Tibial artery (tissue), 4 donors: ENCODE data around the gene THSD4.

Source experiments
- DNase-seq, 2 donors: peaks; one replicate each; pipeline ENCODE4 v3.0.0-alpha.2; 2019
- H3K27ac ChIP-seq, 2 donors: fragments of 200-600 bp; sonication (generic) in 1 of 2; 1 replicate in 1 of 2; 2 replicates in 1 of 2; pipeline ENCODE4 v1.5.1; 2018 to 2019; ENCODE audit warnings: mild to moderate bottlenecking in 1 of 2
- H3K27me3 ChIP-seq, 2 donors: fragments of 200-600 bp; sonication (generic) in 1 of 2; one replicate each; pipeline versions ENCODE4 v1.5.1 to v1.6.0; 2016 to 2019
- H3K36me3 ChIP-seq, 3 donors: fragments of 200-600 bp; sonication (generic) in 2 of 3; one replicate each; pipeline ENCODE4 v1.5.1; 2016 to 2019; ENCODE audit warnings: mild to moderate bottlenecking in 2 of 3
- H3K4me1 ChIP-seq, 4 donors: fragments of 200-600 bp; sonication (generic) in 2 of 4; 1 replicate in 3 of 4; 2 replicates in 1 of 4; pipeline ENCODE4 v1.5.1; 2016 to 2019
- H3K4me3 ChIP-seq, 2 donors: fragments of 200-600 bp; sonication (generic) in 1 of 2; 1 replicate in 1 of 2; 2 replicates in 1 of 2; pipeline ENCODE4 v1.5.1; 2018 to 2019; ENCODE audit warnings: mild to moderate bottlenecking in 2 of 2
- H3K9me3 ChIP-seq, 3 donors: fragments of 200-600 bp; sonication (generic) in 1 of 3; one replicate each; pipeline ENCODE4 v1.5.1; 2016 to 2019
- intact Hi-C: fragments of 100-400 bp; cut with DNase I; formaldehyde crosslinking; loops from one replicate; pipeline ENCODE4 v1.15.0; 2023; ENCODE audit warnings: low total_unique reads
- TF ChIP-seq, protein P1 (sequence below), 2 experiments: fragments of 200-600 bp in 1 of 2; fragments of 450-650 bp in 1 of 2; IDR thresholded peaks; one replicate each; pipeline ENCODE4 v1.5.1; 2017 to 2019; ENCODE audit warnings: antibody characterized with exemption in 2 of 2, mild to moderate bottlenecking in 1 of 2, moderate library complexity in 1 of 2

THSD4 gene

DNA sequence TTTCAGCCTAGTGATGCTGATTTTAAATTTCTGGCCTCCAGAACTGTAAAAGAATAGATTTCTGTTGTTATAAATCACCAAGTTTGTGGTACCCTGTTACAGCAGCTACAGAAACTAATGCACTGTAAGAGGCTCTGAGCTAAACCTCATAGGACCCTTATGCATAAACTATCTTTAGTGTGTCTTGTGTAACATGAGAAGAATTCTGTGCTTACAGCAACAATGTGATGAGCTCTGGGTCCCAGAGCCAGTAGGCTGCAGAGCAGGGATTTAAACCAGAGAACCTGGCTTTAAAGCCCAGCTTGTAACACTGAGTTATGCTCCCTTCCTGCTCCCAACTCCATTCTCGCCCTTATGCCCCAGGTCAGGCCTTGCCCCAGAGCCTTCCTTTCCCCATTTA is 113.1 kb downstream of the THSD4 start:
- intact Hi-C loops = loop anchor here (10.0 kb wide), 1 partner anchor 86 kb away; no protein-coding TSS in a partner anchor
- TF ChIP-seq, protein P1, sequence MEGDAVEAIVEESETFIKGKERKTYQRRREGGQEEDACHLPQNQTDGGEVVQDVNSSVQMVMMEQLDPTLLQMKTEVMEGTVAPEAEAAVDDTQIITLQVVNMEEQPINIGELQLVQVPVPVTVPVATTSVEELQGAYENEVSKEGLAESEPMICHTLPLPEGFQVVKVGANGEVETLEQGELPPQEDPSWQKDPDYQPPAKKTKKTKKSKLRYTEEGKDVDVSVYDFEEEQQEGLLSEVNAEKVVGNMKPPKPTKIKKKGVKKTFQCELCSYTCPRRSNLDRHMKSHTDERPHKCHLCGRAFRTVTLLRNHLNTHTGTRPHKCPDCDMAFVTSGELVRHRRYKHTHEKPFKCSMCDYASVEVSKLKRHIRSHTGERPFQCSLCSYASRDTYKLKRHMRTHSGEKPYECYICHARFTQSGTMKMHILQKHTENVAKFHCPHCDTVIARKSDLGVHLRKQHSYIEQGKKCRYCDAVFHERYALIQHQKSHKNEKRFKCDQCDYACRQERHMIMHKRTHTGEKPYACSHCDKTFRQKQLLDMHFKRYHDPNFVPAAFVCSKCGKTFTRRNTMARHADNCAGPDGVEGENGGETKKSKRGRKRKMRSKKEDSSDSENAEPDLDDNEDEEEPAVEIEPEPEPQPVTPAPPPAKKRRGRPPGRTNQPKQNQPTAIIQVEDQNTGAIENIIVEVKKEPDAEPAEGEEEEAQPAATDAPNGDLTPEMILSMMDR (IDR thresholded peaks at IDR 0.05) = no peak
- Histone ChIP-seq H3K4me3 (no peak overlapping the region), H3K36me3 (no peaks in the 10 kb centered on the region), H3K27me3 (no peaks in the 10 kb centered on the region), H3K4me1 (no peaks in the 10 kb centered on the region), H3K9me3 (no peaks in the 10 kb centered on the region), H3K27ac (no peak overlapping the region)
- DNase-seq = no peak

DNA sequence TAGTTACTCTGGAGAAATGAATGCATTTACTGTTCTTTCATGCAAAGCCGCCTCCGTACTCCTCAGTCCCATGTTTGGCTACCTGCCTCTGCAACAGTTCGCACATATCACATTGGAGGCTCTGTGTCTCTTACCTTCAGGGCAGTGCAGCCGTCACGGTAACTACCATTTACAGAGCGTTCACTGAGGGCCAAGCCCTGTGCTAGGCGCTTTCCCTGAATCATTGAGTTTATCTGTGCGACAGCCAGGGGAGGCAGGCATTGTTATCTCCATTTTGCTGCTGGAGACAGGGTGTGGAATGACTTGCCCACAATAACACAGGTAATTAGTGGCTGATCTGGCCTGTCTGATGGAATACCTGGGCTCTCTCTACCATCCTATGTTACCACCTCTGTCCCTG is 115.0 kb downstream of the THSD4 start:
- Histone ChIP-seq H3K27ac (no peak overlapping the region), H3K4me1 (no peaks in the 10 kb centered on the region), H3K9me3 (no peaks in the 10 kb centered on the region), H3K4me3 (no peak overlapping the region), H3K27me3 (no peaks in the 10 kb centered on the region), H3K36me3 (no peaks in the 10 kb centered on the region)
- no peak for DNase-seq
- intact Hi-C loops = no loop called here
- TF ChIP-seq, protein P1 (IDR thresholded peaks at IDR 0.05) = no peak

DNA sequence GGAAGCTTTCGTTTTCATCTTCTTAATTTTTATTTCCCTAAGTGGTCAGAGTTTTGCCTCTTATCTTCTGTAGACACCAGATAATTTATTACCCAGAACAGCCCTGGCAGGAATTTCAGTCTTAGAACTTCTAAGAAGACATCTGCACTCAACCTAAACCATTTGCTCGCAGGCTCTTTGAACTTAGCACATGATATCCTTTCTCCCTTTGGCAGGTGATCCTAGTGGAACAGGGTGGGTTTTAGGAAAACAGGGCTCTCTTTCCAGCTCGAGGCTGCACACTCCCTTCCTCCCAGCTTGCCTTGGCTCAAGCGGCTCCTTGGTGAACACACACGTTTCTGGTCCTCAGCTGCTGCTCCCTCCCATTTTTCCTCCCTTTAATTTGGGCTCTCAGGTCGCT is 116.5 kb downstream of the THSD4 start:
- TF ChIP-seq, protein P1 (IDR thresholded peaks at IDR 0.05) = no peak
- Histone ChIP-seq H3K27ac (no peak overlapping the region), H3K36me3 (no peaks in the 10 kb centered on the region), H3K9me3 (no peaks in the 10 kb centered on the region), H3K4me3 (no peak overlapping the region), H3K27me3 (no peaks in the 10 kb centered on the region), H3K4me1 (no peaks in the 10 kb centered on the region)
- DNase-seq = no peak
- intact Hi-C loops = no loop called here

DNA sequence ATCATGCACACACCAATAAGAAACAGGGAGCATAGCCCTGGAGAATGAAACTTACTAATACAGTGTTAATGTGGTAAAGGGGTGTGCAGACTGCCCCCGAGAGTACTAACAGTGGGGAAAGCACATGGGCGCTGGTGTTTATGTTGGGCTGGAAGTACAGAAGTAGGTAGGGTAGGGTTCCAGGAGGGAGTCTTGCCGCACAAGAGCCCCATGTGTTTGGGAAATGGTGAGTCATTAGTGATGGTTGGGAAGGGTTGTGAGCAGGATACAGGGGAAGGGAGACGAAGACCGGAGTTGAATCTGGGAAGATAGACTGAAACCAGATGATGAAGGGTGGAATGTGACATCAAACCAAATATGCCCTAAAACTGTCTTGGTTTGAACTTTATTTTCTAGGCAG is 117.1 kb downstream of the THSD4 start:
- H3K4me1 ChIP-seq = no peaks in the 10 kb centered on the region
- no peaks in the 10 kb centered on the region for H3K9me3 ChIP-seq
- no peak overlapping the region for H3K27ac ChIP-seq
- H3K36me3 ChIP-seq = no peaks in the 10 kb centered on the region
- DNase-seq = no peak
- no peaks in the 10 kb centered on the region for H3K27me3 ChIP-seq
- intact Hi-C loops = no loop called here
- TF ChIP-seq, protein P1 (IDR thresholded peaks at IDR 0.05) = no peak
- H3K4me3 ChIP-seq = no peak overlapping the region

DNA sequence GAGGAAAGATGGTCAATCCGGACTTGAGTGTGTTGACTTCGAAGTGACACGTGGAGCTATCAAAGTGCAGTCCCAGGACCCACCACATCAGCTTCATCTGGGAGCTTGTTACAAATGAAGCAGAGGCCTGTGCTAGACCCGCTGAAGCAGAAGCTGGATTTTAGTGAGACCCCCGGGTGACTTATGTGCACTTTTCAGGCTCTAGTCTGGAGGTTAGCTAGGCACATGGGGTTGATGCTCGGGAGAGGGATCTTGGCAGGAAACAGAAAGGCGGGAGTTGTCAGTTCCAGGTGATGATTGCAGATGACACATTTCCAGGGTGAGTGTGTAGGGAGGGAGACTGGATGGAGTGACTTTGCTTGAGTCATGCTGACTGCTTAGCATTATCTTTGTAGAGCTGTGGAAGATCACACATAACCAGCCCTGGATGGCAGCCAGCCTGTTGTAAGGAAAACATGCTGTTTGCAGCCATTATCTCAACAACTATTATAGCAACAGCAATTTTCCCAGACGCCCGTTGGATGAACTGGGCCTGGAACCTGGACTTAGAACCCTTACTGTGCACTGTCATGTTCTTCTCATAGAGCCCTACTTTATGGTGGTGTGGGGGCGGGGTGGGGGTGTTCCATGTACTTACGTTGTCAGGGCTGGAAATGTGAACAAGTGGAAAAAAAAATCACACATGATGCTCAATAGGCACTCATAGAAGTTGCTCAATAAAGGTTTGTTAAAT is 122.4 kb downstream of the THSD4 start:
- Histone ChIP-seq H3K36me3 (peaks cover 0 to 4% (median 0%) of the 10 kb centered on the region in 3 donors), H3K4me1 (no peaks in the 10 kb centered on the region), H3K9me3 (no peaks in the 10 kb centered on the region), H3K27ac (no peak overlapping the region), H3K27me3 (no peaks in the 10 kb centered on the region), H3K4me3 (no peak overlapping the region)
- intact Hi-C loops = no loop called here
- DNase-seq = no peak
- TF ChIP-seq, protein P1 (IDR thresholded peaks at IDR 0.05) = no peak
